Measurements from ENCODE around the gene ACAP2.

DNA sequence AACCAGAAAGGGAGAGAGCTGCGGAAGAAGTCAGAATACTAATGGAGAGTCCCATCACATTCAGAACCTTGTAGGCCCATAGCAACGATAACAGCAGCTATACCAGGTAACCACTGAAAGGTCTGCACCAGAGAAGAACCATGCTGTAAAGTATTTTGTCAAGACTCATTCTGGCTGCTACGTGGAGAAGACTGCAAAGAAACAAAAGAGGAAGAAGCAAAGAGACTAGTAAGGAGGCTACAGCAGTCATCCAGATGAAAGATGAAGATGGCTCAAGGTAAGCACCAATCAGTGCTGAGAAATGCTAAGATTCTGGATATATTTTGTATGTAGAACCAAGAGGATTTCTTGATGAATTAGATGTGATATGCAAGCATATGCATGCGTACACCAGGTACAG, 39.6 kb downstream of the ACAP2 start:
- TF ChIP-seq, protein P1, sequence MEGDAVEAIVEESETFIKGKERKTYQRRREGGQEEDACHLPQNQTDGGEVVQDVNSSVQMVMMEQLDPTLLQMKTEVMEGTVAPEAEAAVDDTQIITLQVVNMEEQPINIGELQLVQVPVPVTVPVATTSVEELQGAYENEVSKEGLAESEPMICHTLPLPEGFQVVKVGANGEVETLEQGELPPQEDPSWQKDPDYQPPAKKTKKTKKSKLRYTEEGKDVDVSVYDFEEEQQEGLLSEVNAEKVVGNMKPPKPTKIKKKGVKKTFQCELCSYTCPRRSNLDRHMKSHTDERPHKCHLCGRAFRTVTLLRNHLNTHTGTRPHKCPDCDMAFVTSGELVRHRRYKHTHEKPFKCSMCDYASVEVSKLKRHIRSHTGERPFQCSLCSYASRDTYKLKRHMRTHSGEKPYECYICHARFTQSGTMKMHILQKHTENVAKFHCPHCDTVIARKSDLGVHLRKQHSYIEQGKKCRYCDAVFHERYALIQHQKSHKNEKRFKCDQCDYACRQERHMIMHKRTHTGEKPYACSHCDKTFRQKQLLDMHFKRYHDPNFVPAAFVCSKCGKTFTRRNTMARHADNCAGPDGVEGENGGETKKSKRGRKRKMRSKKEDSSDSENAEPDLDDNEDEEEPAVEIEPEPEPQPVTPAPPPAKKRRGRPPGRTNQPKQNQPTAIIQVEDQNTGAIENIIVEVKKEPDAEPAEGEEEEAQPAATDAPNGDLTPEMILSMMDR (IDR thresholded peaks at IDR 0.05), result no peak
- no peak for TF ChIP-seq POLR2A (IDR thresholded peaks at IDR 0.05)
